Panc1 (cell line): ENCODE data around the gene TOR1A.

Experiments used
- CTCF ChIP-seq: fragments of 450-650 bp; IDR thresholded peaks from 2 replicates; pipeline ENCODE4 v1.5.1; 2017; ENCODE audit warnings: mild to moderate bottlenecking
- POLR2AphosphoS5 ChIP-seq: IDR thresholded peaks from 2 replicates; pipeline ENCODE4 v1.6.1; 2012; ENCODE audit warnings: mild to moderate bottlenecking, low read depth, low read length, moderate library complexity
- REST ChIP-seq, 2 experiments: IDR thresholded peaks; 2 replicates each; pipeline ENCODE4 v1.6.1; 2011 to 2012; ENCODE audit warnings: low read depth in 2 of 2, control low read depth in 1 of 2, low read length in 1 of 2, mild to moderate bottlenecking in 1 of 2, moderate library complexity in 1 of 2; ENCODE audit not compliant: insufficient read depth in 1 of 2
- SIN3A ChIP-seq: IDR thresholded peaks from 2 replicates; pipeline ENCODE4 v1.6.1; 2012; ENCODE audit warnings: low read depth, mild to moderate bottlenecking, low read length, moderate library complexity, borderline replicate concordance; ENCODE audit not compliant: insufficient read depth

GRCh38 chr9:129770741-129771140 lies 53.2 kb downstream of the TOR1A start:
- TF ChIP-seq CTCF (no peak), REST (IDR thresholded peaks at IDR 0.05; ENCODE audit: insufficient read depth in 1 of 2, low read depth in 2 of 2, low read length in 1 of 2) (no peak), SIN3A (no peak), POLR2AphosphoS5 (no peak)
